Skin of body (tissue), 3 donors: ENCODE results near the gene C17orf100. TPM values are rescaled to one million over a fixed set of nuclear protein-coding genes. Genes with fewer than 3 reads are reported as not detected.
"Not testable (repeated sequence)": the region's sequence is repeated elsewhere in the genome, so short reads cannot be mapped to it uniquely, and the experiment has no call there.

ENCODE experiments used
- DNase-seq: peaks from one replicate; lab custom pipeline; 2025; lab: John Stamatoyannopoulos, UW
- small RNA-seq: library from RNA; depleted of rRNA; stranded (forward); fragments of <200 nt; gene quantifications from one replicate; pipeline ENCODE3, GENCODE V24; 2014; ENCODE audit warnings: low replicate concordance
- total RNA-seq: library from RNA; depleted of rRNA; stranded (reverse); fragments of >200 nt; gene quantifications from one replicate; pipeline ENCODE4 v1.2.3, GENCODE V29; 2014

C17orf100 gene
- total RNA-seq, 1 donor from 2014 or later = 0.89 TPM

DNA sequence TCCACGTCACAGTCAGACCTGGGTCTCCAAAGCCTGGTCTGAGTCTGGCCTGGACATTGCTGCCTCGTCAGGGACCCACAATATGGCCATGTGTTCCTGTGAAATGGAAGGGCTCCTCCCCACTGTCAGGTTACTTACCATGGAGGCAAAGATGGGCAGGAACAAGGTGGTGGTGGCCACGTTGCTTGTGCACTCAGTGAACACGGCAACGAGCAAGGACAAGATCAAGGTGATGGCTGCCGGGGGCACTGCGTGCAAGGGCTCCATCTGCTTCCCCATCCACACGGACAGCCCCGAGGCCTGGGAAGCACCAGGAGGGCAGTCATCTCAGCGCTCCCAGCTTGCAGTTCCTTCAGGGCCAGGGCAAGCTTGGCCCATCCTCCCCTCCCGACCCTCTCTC is 39.1 kb downstream of the C17orf100 start:
- DNase-seq = no peak

DNA sequence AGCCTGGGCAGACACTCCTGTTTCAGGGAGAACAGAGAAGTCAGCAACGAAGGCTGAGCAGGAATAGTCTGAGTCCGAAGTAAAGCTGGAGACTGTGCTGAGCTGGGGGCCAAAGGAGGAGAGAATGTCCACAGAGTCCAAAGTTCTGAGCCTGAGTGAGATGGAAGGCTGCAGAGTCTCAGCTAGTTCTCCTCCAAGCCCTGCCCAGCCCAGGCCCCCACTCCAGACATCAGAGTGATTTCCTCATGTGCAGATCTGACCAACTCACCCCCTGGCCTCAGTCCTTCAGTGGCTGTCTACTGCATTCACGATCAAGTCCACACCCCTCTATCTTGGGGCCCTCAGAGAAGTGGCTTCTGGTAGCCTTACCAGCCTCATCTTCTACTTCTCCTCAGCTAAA is 40.0 kb downstream of the C17orf100 start:
- no peak for DNase-seq

DNA sequence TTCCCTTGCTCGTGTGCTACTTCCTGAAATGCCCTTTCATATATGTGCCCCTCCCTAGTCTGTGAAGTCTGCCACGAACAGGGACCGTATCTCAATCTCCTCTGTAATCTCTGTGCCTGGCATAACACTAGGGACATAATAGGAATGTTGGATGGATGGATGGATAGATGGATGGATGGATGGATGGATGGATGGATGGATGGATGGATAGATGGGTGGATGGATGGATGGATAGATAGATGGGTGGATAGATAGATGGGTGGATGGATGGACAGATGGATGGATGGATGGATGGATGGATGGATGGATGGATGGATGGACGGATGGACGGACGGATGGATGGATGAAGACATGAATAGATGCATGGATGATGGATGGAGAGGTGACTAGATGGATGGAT is 40.4 kb downstream of the C17orf100 start:
- DNase-seq = not testable (repeated sequence)

DNA sequence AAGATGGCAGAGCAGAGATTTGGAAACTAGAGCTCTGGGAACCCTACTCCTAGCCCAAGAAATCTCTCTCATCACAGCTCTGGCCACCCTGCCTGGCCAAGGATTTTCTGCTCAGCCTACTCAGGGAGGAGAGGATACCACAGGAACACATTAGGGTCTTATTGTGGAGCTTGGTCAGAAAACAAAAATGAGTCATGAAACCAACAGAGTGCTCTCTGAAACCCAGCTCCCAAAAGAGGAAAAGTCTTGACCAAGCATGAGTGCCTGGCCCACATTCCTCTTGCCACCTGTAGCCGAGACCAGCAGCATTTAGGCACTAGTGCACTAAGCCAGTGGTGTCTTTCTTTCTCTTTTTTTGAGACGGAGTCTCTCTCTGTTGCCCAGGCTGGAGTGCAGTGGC is 43.5 kb downstream of the C17orf100 start:
- DNase-seq = no peak

DNA sequence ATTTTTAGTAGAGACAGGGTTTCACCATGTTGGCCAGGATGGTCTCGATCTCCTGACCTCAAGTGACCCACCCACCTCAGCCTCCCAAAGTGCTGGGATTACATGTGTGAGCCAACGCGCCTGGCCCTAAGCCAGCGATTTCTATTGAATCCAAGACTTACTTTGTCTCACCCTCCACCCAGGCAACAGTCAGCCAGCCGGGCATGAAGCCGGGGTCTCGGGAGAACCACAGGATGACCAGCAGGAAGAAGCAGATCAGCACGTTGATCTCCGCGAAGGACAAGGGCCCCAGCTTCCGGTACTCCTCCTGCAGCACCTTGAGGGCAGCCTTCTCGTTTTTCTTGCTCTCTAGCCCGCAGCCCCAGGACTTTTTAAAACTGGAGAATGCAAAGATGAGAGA is 44.0 kb downstream of the C17orf100 start:
- no peak for DNase-seq

DNA sequence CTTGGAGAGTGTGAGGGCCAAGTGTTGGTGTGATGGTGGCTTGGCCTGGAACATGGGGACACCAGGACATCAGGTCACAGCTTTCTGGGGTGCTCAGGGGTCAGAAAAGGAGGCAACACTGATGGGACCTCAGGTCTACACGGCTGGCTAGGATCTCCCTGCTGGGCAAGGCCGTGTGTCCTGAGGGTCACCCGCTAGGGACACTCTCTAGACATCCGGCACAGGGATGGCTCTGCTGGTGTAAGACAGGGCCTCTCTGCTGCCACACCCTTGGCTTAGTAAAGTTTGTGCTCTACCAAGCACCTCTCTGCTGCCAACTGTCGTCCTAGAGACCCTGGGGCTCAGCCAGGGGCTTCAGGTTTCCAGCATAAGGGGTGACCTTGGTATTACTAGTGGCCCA is 45.3 kb downstream of the C17orf100 start:
- DNase-seq = no peak

DNA sequence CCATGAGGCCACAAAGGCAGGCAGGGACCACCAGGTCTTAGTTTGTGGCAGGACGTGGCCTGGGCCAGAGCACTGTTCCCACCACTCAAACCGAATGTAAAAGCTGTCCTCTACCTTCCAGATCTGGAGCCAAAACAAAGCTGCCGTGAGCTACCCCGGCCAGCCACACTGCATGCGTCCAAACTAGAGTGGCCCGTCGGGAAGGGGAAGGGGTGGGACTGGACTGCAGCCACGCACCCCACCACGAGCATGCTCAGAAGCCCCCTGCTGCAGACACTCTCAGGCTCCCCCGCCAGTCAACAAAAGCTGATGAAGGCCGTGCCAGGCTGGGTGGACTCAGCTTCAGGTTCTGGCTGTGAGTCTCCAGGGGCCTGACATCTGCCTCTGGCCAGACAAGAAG is 46.4 kb downstream of the C17orf100 start:
- no peak for DNase-seq

DNA sequence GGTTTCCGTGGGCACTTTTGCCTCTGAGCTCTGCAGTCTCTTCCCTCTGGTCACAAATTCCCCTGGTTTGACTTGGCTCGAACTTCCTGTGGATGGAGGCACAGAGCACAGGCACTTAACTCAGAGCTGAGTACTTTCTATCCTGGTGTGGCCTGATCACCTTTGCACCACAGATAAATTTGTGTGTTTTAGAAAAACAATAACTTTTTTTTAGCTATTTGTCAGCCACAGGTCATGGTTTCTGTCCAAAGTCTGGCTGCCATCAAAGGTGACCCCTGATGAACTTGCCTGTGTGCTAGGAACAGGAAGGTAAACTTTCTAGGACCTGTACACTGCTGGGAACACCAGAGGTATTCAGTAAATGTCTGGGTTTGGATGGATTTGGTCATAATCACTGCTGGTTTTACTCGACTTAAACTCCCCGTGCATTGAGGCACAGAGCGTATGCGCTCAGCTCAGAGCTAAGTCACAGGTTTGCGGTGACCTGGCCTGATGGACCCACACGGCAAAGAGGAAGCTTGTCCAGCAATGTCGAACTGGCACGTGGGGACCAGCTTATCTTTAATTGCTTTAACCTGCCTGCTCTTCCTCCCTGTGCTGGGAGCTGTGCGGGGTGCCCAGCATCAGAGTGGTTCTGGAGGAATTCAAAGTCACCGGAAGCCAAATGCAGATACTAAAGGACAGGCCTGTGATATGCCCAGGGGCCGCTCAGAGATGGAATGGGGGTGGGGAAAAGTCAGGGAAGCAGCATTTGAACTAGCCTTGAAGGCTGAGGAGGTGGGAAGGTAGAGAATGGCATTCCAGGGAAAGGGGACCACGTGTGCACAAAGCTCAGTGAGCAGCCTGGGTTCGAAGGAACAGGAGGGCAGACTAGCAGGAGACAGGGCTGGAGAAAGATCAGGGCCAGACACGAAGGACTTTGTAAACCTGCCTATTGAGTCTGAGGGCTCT is 48.7 kb downstream of the C17orf100 start:
- no peak for DNase-seq

DNA sequence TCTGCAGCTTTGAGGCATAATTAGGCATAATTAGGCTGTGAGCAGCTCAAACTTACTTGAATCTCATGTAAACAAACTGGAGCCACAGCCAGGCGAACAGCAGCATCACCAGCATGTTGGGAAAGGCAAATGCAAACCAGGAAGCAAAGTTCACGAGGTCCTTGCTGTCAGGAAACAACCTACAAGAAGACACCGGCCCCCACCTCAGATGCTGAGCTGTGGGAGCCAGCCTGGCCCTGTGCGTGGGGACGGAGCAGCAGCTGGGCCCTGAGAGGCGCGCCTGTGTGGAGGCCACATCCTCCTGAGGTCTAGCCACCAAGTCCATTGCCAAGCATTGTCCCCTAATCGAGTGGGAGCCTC is 49.4 kb downstream of the C17orf100 start:
- no peak for DNase-seq

DNA sequence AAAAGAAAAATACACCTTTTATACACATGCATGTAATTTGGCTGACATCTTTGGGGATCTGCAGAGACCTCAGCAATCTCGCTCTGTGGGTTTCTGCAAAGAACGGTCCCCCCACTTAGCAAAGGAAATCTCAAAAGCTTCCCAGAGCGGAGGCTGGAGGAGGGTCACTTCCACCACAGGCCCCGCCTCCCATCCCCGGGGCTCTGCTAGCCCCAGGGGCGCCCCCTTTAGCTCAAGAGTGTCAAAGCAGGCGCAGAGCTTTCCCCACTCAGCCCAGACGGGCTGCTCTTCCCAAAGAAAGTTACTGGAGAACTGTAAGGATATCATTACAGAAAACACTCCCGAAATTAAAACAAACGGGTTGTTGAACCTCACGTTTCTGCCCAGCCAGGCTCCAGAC is 50.2 kb downstream of the C17orf100 start:
- no peak for DNase-seq

DNA sequence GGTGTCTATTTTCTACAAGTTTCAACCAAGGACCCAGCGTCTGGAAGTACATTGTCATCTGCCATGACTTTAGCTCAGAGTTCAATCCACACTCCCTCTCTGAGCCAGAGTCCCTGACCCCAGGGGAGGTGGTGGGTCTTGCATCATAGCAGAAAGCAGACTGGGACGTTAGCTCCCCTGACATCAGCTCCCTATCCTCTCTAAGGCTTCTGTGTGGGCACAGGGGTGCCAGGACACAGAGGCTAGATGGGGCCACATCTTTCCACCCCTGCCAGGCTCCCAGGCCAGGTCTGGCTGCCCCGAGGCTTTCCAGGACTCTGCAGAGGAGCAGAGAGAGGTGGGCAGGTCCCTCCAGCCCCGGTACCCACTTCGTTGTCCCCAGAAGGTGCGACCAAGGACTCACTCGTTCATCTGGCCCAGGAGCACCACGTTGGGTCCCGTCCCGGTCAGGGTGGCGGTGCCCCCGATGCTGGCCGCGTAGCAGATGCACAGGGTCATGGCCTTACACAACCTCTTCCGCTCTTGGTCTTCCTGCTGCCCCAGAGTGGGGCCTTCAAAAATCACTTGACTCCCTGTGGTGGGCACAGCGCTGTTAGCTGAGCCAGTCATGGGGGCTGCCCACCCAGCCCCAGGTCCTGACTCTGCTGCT is 51.1 kb downstream of the C17orf100 start:
- no peak for DNase-seq

Small RNA genes within 50 kb of the gene (small RNA-seq; reads per million reads assigned to genes)
- not detected for gene MIR4520-1

Other genes with a start within 250 kb of the C17orf100 start
- 0.10 TPM for gene AIPL1, start 216.6 kb upstream of the C17orf100 start, total RNA-seq
- gene PIMREG, start 207.3 kb upstream of the C17orf100 start, total RNA-seq = 9.0 TPM
- 6.0 TPM for gene PITPNM3, start 95.2 kb upstream of the C17orf100 start, total RNA-seq
- gene KIAA0753, start 11.1 kb upstream of the C17orf100 start, total RNA-seq = 20.0 TPM
- gene TXNDC17, start 10.7 kb upstream of the C17orf100 start, total RNA-seq = 25.2 TPM
- 7.4 TPM for gene MED31, start 157 bp upstream of the C17orf100 start, total RNA-seq
- not detected for gene SLC13A5, start 61.6 kb downstream of the C17orf100 start, total RNA-seq
- gene XAF1, start 104.3 kb downstream of the C17orf100 start, total RNA-seq = 19.4 TPM
- 0.30 TPM for gene FBXO39, start 124.5 kb downstream of the C17orf100 start, total RNA-seq
- gene TEKT1, start 180.0 kb downstream of the C17orf100 start, total RNA-seq = 0.10 TPM